ENCODE data around the gene C1QTNF8.

C1QTNF8 gene

DNA sequence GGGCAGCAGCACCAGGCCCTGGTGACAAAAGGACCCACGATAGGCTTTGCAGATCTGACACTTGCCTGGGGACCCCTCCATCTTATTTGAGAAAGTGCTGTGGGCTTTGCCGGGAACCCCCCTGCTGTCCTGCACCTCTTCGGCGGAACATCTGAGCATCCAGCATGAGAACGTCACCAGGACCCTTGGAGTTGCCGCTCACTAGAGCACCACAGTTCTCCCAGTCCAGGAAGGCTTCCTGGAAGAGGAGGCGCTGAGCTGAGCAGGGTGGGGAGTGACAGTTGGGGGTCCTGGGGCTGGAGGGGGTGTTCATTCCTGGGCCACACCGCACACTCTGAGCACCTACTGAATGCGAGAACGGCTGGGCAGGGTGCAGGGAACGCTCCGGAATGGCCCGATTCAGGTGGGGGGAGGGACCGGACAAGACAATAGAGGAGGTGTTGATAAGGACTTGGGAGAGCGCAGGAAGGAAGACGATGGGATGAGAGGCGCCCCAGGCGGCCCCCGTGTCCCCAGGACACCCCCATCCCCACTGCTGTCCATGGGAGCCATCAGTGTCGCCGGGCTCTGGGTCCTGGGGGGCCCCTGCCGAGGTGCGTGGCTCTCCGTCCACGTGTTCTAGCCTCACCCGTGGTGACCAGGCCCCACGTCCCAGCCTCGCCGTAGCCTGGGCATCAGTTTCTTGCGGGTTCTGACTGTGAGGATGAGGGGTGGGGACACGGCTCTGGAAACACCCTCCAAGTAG lies 32.1 kb upstream of the C1QTNF8 start:
- no peak for DNase-seq

DNA sequence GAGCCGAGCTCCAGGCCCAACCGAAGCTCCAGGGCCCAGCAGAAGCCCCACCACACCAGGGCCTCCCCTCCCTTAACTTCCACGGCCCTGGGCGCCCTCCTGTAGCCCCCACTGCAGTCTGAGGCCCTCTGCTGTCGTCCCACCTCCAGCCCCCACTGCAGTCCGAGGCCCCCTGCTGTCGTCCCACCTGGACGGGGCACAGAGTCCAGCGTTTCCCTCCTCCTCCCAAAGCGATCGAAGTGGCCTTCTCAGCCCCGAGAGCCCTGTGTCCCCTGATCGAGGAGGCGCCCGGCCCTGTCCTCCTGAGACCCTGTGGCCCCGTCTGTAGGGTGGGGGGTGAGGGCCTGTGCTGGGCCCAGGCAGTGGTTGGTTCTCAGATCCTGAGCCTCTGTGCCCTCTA lies 31.1 kb upstream of the C1QTNF8 start:
- no peak for DNase-seq

DNA sequence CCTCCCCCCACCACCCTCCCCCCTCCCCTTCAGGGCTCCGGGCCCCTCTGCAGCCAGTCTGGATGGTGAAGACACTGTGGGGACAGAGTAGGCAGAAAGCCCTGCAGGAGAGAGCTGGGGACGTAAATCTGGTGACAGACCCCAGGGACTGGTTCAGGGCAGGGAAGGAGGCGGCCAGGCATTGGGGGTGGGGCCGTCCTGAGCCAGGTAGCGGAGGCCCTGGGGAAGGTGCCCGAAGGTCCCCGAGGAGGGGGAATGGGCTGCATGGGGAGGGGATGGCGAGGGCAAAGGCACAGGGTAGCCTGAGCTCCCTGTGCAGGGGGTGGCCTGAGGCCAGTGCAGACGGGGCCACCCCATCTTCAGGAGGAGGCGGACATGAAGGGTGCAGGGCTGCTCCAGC lies 30.5 kb upstream of the C1QTNF8 start:
- no peak for DNase-seq

DNA sequence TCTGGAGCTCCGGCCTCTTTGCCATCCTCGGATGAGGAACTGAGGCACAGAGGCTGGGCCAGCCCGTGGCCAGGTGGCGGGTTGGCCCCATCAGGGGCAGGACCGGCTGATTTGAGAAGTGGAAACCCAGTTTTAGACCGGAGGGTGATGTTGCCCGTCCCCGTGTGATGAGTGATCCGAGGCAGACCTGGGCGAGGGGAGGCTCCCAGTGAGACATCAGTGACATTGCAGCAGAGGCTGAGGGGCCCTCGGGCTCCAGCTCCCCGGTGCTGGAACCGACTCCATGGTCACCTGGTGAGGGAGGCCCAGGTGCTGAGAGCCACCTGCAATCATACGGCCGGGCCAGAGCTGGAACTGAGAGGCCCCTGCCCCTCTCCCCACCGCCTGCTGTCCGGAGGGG lies 30.0 kb upstream of the C1QTNF8 start:
- DNase-seq = no peak

DNA sequence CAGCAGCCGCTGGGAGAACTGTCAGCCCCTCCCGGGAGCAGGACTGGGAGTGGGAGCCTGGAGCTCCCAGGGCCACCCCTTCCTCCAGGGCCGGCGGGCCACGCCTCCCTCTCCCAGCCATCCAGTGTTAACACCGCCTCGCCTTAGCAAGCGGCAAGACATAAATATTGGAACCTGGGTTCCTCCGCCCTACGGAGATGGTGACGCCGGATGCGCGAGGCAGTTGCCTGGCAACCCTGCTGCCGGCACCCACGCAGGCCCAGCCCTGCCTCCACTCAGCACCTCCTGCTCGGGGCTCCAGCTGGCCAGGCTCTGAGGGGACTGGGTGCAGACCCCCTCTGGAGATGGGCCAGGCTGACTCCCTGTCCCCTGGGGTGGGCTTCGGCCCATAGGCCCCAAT lies 29.4 kb upstream of the C1QTNF8 start:
- peak in 54 of 58 donors; percentile 3 to 88 (median 55) for DNase-seq

DNA sequence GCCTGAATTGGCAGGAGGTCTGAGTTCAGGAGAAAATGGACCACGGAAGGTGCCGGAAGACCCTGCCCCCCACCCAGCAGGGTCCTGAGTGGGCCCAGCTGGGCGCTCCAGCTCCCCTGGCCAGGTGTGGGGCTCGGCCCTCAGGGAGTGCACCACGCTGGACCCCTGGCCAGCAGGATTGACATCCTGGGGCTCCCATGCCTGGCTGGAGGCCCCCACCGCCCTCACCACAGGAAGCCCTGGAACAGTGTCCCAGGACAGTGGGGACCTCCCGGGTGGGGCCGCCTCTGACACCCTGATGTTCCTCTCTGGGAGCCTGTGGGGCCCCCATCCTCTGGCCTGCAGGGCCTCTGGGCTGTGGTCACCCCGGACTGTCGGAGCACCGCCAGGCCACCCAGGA lies 28.8 kb upstream of the C1QTNF8 start:
- DNase-seq = no peak

DNA sequence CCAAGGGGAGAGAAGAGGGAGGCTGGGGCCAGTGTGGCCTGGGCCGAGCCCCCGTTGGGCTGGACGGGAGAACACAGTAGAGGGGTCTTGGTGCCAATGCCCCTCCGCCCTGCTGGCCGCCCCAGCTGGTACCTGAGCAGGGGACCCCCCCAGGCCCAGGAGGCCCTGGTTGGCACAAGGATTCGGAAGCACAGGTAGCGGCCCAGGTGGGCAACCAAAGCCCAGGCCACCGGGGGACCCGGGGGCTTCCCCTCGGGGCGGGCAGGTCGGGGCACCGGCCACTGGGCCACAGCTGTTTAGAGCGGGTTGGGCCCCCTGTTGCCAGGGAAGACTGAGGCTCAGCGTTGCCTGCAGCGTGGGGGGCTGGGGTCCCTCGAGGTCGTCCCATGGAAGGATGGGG lies 28.2 kb upstream of the C1QTNF8 start:
- DNase-seq = no peak

DNA sequence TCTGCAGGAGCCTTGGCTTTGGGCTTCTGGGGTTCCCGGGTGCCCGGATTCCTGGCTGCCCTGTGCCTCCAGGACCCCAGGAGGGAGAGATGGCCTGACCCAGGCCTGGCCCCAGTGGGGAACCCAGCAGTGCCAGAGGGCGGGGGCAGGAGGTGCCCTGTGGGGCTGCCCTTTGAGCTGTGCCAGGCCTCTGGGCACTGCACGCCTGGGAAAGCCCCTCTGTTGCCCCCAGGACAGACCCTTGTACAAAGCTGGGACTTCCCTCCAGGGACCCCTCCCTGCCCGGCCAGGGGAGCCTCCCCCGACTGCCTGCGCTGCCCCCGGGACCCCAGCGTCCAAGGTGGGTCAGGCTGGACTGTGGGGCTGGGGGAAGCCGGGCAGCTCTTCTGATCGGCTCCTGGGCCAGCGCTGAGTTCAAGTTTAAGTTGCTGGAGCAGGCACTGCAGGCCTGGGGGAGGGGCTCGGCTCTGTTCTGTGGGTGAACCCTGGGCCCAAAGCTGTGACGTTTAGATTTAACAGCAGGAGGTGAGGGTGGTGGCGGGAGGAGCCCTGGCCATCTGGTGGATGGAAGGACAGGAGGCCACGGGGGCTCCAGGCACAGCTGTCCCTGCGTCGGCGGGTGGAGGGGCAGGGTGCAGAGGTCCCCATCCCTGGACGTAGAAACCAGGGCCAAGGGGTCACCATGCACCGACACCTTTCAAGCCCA lies 27.6 kb upstream of the C1QTNF8 start:
- DNase-seq = no peak

DNA sequence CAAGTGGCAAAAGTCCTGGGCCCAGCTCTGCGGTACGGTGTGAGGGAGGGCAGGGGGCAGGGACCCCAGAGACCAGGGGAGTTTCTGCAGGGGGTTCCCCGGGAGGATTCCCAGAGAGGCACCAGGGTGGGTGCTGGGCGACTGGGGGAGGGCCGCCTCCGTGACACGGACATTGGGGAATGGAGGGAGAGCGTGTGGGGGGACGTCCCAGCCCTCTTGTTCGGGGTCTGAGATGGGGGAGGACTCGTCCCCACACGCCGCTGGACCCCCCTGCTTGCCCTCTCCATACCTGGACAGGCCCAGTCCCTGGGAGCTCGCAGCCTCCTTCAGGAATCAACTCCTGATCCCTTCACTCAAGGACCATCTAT lies 26.3 kb upstream of the C1QTNF8 start:
- DNase-seq = no peak

DNA sequence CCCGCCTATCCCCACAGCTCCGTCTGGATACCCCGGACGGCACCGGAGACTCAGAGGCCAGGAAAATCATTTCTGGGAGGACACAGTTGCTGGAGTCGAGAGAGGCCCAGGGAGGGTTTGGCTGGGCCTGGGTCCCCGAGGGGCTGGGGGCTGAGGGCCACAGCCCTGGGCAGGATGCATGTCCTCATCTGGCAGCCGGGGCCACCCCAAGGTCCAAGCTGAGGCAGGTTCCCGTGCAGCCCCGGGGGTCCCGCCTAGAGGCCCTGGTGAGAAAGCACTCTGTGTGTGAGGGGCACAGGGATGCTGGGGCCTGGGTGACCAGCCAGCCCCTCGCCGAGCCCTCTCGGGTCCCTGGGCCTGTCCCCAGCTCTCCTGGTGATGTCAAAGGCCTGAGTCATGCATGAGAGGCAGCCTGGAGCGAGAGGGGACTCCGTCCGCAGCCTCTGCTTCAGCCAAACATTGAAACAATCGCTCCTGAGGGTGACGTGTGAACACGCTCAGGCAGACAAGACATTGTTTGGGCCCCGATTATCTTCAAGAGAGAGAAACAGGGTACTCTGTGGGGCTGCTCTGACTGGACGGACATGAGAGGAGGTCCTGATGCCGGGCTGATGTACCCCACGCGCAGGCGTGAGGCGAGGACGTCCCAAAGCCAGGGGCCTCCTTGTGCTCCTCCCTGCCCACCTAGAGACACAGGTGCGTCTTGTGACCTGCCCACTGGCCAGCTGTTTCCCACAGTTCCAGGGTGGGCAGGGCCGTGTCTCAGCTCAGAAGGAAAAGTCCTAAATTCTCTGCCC lies 25.8 kb upstream of the C1QTNF8 start:
- no peak for DNase-seq

DNA sequence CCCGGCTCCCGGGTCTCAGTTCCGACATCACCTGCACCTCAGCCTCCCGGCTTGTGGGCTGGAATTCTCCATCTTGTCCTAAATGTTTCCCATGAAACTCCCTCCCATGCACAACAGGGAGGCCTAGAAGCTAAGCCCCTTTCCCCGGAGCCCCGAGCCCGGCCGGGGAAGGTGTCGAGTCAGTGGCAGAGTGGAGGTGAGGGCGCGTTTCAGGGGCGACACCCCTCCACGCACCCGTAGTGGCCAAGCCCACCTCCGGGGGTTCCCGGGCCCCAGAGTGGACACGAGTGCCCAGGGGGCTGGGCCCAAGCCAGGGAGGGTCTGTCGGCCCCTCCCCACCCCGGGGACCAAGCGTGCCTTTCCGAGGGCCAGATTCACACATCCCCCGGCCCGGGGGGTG lies 25.0 kb upstream of the C1QTNF8 start:
- DNase-seq = no peak

DNA sequence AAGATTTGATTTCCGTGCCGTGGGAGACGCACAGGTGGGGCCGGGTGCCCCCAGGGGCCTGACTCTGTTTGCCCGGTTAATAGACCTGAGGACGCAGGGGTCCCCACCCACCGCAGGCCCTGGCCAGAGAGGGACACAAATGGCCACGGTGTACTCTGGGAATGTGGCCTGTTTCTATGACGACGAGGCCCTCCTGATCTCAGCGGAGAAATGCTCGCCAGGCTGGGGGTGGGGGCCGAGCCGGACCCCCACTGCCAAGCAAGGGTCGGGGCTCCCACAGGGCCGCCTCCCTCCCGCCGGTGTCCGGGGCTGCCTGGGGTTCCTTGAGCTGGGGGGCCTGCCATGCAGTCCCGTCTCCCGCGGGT lies 24.5 kb upstream of the C1QTNF8 start:
- DNase-seq = no peak

DNA sequence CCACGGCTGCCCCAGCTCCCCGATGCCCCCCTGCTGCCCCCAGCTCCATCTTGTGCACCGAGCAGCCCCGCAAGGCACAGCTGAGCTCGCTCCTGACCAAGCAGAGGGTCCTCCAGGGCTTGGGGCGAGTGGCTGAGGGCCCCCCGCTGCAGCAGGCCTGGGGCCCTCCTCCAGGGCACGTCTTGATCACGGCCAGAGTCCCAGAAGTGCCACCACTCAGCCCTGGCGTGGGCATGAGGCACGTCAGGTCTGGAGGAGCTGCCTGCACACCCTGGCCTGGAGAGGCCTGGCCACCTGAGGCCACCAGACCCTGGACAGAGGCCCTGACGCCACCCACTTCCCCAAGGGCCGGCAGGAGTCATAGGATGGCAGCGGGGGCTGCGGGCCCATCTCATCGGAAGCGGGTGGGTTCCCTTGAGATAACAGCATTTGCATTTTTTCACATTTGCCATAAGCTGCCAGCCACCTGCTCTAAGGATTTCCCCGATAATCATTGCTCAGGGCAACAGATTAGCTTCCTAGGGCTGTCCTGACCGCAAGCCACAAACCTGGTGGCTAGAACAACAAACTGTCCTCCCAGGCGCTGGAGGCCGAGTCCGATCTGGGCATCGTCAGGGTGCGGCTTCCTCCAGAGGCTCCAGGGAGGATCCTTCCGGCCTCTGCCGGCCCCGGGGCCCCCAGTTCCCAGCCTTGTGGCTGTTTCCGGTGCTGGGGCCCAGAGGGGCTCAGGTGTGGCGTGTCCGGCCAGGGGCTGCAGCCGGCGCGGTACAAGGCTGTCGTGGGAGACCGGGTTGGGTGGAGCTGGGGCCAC lies 23.9 kb upstream of the C1QTNF8 start:
- no peak for DNase-seq

DNA sequence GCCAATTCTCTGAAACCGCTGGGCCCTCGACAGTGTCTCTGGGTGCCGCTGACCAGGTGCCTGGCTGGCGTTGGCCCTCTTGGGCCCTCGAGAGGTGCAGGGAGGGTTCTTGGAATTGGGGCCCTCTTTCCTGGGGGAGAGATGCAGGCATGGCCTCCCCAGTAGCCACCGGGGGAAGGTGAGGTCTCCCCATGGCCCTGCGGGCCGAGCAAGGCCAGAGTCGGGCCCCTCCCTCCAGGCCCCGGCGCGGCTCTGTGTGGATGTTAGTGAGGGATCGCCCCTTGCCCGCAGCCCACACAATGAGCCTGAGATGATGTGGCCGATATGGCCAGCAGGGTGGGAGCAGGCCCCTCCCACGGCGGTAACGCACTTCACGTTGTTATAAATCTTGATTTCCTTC lies 23.1 kb upstream of the C1QTNF8 start:
- DNase-seq = no peak

DNA sequence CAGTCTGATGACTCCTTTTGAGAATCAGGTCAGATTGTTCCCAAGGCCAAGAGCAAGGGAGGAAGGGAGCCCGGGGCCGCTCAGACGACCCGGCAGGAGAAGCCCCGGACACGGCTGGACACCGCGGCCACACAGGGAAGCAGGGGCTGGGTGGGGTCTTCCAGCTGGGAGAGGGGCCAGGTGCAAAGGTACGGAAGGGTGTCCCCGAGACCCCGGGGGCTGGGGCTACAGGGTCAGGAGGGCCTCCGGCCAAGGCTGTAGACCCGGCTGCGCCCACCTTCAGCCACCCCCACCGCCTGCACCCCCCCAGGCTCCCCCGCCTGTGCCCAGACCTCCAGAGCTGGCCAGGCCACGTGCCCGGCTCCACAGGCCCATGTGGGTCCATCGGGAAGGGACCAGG lies 21.9 kb upstream of the C1QTNF8 start:
- no peak for DNase-seq

DNA sequence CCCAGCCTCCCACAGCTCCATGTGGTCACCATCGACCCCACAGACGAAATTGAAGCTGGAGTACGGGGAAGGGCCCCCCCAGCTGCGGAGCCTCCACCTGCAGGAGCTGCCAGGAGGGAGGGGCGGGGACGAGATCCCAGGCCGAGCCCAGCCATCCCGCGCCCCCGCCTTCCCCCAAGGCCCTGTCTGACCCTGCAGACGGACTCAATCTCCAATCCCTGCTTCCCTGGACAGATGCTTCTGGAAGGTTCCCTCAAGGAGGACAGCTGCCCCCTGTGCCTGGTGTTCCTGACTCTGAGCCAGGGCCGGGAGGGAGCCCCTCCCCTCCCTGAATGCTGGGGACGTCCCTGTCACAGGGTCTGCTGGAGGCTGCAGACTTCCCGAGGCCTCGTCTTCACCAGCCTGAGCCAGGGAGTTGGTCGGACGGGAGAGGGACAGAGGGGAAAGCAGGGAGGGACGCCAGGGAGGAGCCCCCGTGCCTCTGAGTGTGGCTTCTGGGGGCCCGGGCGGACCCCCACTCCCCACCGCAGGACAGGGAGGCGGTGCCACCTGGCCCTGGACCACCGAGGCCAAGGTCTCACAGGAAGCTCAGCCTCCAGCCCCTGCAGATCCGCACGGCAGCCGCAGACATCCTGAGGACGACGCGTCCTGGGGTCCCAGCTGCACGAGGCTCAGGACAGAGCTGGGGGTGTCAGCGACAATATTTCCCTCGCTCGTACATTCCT lies 21.3 kb upstream of the C1QTNF8 start:
- DNase-seq = no peak

DNA sequence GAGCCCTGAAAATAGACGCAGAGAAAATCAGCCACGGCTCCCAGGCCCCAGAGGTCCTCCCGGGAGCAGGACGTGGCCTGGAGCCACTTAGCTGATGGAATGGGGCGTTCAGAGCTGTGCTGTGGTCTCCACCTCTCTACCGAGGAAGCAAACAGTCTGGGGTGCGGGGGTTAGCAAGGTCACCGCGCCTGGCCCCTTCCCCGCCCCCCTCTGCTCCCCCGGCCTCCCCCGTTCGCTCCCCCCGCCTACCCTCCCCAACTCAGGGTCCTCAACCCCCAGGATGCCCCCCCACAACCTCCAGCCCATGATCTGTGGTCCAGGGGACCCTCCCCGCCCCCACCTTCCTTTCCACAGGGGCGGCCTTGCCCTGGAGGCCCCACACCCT lies 20.6 kb upstream of the C1QTNF8 start:
- DNase-seq = no peak

DNA sequence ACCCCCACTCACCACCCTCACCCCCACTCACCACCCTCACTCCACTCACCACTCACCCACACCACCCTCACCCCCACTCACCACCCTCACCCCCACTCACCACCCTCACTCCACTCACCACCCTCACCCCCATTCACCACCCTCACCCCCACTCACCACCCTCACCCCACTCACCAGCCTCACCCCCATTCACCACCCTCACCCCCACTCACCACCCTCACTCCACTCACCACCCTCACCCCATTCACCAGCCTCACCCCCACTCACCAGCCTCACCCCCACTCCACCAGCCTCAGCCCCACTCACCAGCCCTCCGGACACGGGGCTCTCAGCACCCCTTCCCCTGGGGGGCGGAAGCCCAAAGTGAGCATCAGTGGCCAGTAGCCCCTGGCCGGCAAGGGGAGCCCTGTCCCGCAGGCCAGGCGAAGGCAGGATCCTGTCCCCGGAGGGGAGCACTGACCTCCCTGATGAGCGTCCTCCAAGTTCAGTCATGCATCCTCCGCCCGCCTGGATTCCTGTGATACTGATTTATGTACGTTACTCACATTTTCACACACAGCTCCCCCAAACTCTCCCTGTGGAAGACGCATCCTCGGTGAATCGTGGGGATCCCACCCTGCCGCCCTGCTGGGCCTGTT lies 18.0 kb upstream of the C1QTNF8 start:
- peak in 1 of 58 donors; percentile 21 for DNase-seq

DNA sequence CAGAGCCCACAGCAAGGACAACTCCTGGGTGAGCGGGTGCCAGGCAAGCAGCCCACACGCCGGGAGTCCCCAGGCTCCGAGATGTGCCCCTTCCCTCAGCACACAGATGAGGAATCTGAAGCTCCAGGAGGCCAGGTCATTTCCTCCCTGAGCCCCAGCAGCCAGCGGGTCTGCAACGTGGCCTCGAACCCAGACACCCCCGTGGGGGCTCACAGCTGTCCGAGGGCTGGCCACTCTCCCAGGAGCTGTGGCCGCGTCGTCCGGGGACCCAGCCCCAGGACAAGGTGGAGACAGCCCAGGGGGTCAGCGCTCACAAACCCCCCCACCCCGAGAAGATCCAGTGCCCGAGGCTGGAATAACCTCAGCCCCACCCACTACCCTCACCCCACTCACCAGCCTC lies 17.4 kb upstream of the C1QTNF8 start:
- no peak for DNase-seq

DNA sequence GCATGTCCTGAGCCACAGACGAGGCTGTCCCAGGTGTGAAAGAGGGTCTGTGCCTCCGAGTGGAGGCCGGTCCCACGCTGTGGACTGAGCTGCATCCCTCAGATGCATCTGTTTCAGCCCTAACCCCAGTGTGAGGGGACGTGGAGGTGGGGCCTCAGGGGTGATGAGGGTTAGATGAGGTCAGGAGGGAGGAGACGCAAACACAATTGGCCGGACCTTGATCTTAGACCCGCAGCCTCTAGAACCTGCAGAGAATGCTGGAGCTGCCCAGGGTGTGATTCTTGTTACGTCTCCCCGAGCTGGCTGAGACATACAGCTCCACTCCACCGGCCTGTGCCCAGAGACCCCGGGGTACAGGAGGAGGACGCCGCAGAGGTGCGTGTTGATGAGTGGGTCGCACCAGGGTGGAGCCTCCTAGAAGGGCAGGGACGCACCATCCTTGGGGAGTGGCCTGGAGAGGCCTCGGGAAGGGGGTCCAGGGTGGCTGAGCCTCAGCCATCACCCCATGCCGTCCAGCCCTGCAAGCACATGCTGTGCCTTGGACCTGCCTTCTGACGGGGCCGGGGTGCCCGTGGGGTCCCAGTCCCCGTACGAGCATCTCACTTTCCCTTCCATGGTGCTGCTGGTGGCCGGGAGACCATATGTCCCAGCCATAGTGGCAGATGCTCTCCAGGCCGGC lies 16.6 kb upstream of the C1QTNF8 start:
- no peak for DNase-seq

Data from anterior cingulate cortex (tissue), 58 donors.